CD4-positive, alpha-beta T cell treated with Interleukin-6 at 100 ng/mL for 8 hours (primary cell): ENCODE measurements around the gene AKR7A2.

Experiments
- DNase-seq: peaks from one replicate; pipeline ENCODE4 v3.0.0-alpha.2; 2020; ENCODE audit warnings: mixed read lengths, low spot score

AKR7A2 gene

DNA sequence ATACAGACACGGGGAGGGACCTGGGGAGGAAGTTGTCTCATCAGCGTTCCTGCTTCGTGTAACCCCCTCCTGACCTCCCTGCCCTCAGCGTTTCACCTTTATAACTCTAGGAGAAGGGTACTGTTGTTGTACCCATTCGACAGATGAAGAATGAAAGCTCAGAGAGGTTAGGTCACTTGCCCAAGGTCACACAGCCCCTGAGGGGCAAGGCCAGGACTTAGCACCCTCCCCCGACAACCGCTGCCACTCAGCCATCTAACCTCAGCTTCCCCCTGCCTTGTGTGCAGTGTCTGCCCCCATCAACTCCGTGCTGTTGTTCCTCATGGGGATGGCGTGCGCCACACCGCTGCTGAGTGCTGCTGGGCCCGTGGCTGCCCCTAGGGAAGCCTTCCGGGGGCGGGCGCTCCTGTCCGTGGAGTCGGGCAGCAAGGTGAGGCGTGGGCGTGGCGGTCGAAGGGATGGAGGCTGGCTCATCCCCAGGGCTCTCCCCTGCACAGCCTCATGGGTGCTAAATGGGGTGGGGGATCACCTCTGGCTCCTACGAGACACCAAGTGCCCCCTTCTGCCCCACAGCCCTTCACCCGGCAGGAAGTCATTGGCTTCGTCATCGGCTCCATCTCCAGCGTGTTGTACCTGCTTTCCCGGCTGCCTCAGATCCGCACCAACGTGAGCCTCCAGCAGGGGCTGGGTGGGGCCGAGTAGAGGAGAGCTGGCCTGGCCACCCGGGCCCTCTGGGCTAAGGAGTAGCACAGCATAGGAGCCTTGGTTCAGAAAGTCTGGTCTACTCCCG, 14.2 kb upstream of the AKR7A2 start:
- no peak for DNase-seq

DNA sequence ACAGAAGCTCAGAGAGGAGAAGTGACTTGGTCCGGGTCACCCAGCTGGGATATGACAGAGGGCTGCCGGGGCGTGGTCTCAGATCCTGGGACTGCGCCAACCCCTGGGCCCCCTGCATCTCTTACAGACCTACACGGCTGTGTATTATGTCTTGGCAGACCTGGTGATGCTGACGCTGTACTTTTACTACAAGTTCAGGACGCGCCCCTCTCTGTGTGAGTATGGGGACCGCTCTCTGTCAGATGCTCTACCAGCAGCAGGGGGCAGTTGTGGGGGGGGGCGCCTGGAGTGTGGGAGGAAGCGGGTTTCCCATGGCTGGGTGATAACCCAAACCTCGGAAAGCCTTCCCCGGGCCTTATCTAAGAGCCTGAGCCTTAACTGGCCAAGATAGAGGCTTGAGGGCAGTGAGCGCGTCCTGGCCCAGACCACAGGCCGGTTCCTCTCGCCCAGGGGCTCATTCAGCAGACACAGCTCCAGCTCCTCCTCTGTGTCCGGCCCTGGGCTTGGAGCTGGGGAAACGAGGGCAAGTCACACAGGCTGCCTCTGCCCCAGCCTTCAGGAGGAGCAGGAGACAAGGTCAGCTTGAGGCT, 13.5 kb upstream of the AKR7A2 start:
- no peak for DNase-seq

DNA sequence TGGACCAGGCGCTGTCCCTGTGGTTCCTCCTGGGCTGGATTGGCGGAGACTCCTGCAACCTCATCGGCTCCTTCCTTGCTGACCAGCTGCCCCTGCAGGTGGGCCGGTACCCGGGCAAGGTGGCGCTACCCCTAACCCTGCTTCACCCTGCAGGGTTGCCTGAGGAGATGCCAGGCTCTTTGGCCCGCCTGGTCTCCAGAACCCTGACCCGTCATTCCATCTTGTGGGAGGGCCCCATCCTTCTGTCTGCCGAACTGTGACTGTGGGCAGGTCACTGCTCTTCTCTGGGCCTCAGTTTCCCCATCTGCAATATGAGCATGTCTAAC, 12.7 kb upstream of the AKR7A2 start:
- no peak for DNase-seq

DNA sequence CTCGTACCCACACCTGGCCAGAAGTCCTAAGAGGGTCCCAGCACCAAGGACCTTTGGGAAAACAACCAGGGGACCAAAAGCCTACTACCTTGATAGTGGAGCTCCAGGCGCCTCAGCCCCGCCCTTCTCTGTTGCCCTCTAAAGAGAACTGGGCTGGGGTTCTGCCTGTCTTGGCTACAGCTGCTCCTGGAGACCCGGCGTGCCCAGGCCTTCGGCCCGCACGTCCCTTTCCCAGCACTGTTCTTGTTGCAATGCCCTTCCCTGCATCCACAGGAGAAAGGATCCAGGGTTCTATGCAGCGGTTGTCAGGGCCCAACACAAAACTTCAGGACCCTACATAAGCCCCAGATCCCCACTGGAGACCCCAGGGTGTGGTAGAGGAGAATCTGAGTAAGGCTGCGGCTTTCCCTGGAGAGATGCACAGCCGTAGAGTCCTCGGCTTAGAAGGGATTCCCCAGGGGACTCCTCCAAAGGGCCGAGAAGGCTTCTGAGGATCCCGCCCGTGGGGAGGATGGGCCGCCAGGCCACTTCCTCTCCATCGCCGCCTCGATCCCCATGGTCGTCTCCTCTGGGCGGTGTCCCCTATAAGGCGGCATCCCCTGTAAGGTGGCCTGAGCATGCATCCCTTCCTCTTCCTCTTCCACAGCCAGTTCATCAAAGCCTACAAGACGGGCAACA, 12.2 kb upstream of the AKR7A2 start:
- DNase-seq = no peak

DNA sequence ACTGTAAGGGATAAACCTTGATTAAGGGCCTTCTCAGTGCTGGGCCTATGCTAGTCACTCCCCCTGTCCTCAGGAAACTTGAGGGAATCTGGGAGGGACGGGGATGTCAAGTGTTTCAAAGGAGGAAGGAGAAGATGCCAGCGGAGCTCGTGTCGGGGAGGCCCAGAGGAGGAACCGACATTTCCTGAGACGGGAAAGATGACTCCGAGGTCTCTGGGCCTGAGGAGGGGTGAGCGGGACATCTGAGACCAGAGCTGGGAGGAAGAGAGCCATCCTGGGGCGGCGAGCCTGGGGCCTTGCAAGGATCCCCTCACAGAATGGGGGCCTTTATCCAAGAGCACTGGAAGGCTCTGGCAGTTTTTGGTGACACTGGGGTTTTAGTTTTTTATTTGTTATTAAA, 10.5 kb upstream of the AKR7A2 start:
- no peak for DNase-seq

DNA sequence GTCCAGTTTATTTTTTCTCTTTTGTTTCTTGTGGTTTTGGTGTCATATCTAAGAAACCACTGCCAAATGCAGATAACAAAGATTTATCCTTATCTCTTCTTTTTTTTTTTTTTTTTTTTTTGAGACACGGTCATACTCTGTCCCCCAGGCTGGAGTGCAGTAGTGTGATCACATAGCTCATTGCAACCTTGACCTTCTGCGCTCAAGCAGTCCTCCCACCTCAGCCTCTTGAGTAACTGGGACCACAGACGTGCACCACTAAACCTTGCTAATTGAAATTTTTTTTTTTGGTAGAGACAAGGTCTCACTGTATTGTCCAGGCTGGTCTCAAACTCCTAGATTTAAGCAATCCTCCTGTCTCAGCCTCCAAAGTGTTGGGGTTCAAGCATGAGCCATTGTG, 9.1 kb upstream of the AKR7A2 start:
- no peak for DNase-seq

DNA sequence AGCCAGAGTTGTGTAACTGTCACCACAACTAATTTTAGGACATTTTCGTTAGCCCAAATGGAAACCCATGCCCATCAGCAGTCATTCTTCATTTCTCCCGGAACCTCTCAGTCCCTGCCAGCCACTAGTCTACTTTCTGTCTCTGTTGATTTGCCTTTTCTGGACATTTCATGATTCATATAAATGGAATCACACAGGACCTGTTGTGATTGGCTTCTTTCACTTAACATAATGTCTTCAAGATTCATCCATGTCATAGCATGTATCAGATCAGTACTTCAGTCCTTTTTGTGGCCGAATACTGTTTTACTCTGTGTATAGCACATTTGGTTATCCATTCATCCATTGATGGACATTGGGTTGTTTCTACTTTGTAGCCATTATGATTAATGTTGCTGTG, 7.3 kb upstream of the AKR7A2 start:
- no peak for DNase-seq

DNA sequence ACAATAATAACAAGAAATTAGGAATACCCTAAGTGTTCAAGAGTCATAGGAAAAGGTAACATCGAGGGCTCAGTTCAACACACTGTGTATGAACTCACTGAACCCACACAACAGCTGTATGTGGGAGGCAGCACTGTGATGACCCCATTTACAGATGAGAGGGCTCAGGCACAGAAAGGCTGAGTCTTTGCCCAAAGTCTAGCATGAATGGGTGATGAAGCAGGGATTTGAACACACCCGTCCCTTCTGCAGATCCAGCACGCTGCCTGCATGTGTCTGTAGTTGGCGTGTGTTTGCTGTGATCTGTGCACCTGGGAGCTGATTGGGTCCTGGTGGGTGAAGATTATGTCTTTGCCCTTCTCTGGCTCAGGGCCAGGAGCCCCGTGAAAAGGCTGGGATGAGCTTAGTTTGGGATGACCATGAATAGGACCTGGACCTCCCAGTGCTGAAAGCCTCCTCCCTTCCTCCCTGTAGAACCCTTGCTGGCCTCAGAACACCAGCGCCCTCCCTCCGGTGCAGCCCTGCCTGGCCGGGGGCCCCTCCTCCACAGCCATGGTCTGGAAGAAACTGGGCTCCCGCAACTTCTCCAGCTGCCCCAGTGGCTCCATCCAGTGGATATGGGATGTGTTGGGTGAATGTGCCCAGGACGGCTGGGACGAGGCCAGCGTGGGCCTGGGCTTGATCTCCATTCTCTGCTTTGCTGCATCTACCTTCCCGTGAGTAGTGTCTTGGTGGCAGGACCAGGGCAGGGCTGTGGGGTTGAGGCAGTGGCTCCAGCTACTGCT, 5.4 kb upstream of the AKR7A2 start:
- no peak for DNase-seq

DNA sequence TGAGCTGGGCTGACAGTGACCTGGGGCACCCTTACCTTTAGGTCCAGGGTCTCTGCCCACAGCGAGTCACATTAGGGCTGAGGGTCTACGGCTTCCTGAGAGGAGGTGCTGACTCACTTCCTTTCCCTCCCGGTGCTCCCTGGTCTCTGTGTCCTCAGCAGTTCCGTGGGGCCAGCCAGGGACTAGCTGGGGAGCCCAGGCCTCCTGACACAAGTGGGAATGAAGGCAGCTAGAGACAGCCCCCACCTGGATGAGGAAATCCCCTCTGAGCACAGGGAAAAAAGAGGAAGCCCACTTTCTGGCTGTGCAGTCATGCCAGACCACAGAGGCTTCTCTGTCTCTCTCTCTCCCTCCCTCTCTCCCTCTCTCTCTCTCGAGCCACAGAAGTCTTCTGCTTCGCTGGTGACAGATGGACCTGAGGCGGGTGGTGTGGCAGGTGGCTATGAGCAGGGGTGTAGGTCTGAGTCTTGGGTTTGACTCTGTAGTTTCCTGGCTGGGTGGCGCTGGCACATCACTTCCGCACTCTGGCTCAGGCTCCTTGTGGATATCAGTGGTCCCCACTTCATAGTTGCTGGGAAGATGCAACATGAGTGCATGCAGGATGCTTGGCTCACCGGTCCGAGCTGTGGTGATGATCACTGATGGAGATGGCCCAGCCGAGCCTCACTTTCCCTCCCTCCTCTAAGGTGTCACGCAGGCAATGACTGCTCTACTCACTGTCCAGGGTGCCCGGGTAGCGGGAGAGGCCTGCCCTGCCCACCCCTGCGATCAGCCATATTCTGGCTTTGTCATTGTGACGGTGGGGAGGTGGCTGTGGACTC, 3.6 kb upstream of the AKR7A2 start:
- DNase-seq = no peak

DNA sequence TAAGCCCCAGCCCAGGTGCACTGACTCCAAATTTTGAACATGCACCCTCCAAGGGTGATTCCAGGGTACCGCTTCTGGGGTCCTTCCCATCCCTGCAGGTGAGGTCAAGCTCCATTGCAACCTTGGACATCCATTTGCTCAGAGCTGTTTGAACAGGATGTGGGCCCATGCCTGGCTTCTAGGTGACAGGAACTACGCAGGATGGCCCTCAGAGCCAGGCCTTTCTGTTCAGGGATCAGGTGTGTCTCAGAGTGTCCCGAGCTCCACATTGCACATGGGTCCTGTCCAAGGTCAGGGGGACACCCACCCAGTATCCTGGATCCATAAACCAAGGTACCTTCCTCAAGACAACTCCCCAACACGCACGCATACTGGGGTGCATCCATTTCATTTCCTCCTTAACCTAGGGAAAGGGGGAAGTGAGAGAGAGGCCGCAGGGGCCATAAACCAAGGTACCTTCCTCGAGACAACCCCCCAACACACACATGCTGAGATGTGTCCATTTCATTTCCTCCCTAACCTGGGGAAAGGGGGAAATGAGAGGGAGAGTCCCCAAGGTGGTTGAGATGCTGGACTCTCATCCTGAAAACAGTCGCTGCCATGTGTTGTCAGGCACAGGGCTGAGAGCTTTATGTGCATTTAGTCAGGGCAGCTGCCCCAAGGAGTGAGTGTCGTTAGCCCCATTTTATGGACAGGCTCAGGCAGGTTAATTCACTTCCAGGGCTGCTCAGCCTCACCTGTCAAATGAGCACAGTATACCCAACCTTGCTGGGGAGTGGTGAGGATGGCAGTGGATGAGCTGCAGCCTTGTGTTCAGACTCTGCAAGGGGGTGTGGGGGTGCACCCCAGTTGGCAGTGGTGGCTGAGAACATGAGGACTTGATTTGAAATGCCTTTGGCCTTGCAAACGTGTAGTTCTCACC, 2.3 kb upstream of the AKR7A2 start:
- DNase-seq = no peak

- DNase-seq = no peak
Observed at GRCh38 chr1:19313636-19313959, 1.7 kb upstream of the AKR7A2 start.

GRCh38 chr1:19312782-19313635, 1.1 kb upstream of the AKR7A2 start:
- DNase-seq = no peak

DNA sequence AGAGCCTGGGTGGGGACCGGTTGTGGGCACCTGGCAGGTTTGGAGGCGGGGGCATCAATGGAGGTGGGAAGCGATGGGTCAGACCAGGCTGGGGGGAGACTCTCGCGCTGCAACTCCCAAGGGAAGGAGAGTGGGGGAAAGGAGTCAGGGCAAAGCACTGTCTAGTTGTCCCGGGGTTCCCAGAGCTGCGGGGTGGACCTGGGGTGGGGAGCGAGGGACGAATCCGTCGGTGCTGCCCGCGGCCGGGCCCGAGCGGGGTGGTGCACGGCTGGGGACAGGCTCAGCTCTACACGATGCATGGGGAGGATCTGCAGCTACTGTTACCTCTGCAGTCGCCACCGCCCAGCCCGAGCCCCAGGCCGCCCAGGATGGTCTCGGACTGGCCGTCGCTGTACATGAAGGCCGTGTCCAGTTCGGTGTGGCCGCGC, 427 bp downstream of the AKR7A2 start:
- no peak for DNase-seq

- no peak for DNase-seq
Observed at GRCh38 chr1:19310720-19311502, 1.0 kb downstream of the AKR7A2 start.

DNA sequence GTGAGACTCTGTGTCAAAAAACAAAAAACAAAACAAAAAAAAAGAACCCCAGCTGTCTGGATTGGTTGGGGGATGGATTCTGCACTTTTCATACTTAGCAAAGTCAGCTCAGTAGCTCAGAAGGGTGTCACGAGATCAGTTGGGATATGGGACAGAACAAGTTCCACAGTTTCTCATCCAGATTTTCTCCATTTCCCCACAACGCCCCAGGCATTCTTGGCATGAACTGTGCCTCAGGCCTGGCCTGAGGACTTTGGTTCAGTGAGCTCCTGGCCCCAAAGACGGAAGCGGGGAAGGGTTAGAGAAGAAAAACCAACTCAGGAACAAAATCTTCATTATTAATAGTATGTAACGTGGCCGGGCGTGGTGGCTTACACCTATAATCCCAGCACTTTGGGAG, 1.9 kb downstream of the AKR7A2 start:
- DNase-seq = no peak

DNA sequence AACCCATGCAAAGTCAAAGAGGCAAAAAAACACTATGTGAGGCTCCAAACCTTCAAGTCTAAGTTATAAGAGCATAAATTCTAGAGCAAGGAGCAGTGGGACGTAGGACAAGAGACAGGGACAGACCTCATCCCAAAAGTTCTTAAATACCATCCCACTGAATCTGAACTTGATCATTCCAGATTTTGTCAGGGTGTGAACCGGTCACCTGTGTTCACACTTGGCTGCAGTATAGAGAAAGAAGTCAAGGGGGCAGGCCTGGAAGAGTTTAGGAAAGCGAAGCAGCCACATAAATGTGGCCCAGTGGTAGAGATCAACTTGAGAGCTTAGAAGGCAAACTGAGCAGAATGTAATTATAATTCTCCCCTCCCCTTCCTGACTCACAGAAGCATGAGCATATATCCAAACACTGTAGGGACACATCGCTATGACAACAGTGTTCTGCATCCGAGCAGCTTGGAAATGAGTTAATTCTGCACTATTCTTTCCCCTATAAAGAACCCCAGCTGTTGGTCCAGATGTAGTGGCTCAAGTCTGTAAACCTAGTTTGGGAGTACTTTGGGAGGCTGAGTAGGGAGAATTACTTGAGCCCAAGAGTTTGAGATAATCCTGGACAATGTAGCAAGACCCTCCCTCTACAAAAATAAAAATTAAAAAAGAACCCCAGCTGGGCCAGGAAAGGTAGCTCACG, 2.7 kb downstream of the AKR7A2 start:
- no peak for DNase-seq

- no peak for DNase-seq
Observed at GRCh38 chr1:19308509-19308907, 3.4 kb downstream of the AKR7A2 start.

- DNase-seq = no peak
Observed at GRCh38 chr1:19307794-19308508, 4.0 kb downstream of the AKR7A2 start.
